NOMO-1 treated with DMSO at 0.1 percent for 48 hours (cell line): ENCODE results near the gene MAP2K5.

Experiments
- DNase-seq: peaks from one replicate; lab custom pipeline; 2025; ENCODE audit not compliant: unreplicated experiment; lab: John Stamatoyannopoulos, UW

The MAP2K5 gene

GRCh38 chr15:67521029-67521782 is 21.3 kb upstream of the MAP2K5 start, which contains the start of gene C15orf61:
C15orf61 (plus strand) TSS chr15:67521131; CDS start chr15:67521249, 118 bp downstream.
- DNase-seq: peak; percentile 72

- DNase-seq: peak; percentile 29
Measured at GRCh38 chr15:67521783-67522568, 20.5 kb upstream of the MAP2K5 start.

- DNase-seq: no peak
Measured at GRCh38 chr15:67523330-67523729, 19.2 kb upstream of the MAP2K5 start.

GRCh38 chr15:67524235-67524634 is 18.3 kb upstream of the MAP2K5 start:
- no peak for DNase-seq

GRCh38 chr15:67528513-67528912 is 14.0 kb upstream of the MAP2K5 start:
- DNase-seq: no peak

GRCh38 chr15:67531379-67531914 is 11.1 kb upstream of the MAP2K5 start:
- DNase-seq: no peak

- no peak for DNase-seq
Measured at GRCh38 chr15:67533873-67534272, 8.6 kb upstream of the MAP2K5 start.

- no peak for DNase-seq
Measured at GRCh38 chr15:67534360-67534759, 8.1 kb upstream of the MAP2K5 start.

- no peak for DNase-seq
Measured at GRCh38 chr15:67537771-67538170, 4.7 kb upstream of the MAP2K5 start.

GRCh38 chr15:67543348-67543718 is 830 bp downstream of the MAP2K5 start:
- DNase-seq: peak; percentile 11

- DNase-seq: no peak
Measured at GRCh38 chr15:67544475-67544874, 2.0 kb downstream of the MAP2K5 start.

GRCh38 chr15:67545864-67546263 is 3.4 kb downstream of the MAP2K5 start:
- no peak for DNase-seq

GRCh38 chr15:67547064-67547463 is 4.6 kb downstream of the MAP2K5 start:
- DNase-seq: no peak

GRCh38 chr15:67547836-67548235 is 5.3 kb downstream of the MAP2K5 start:
- no peak for DNase-seq

- peak; percentile 36 for DNase-seq
Measured at GRCh38 chr15:67548236-67548852, 5.8 kb downstream of the MAP2K5 start.

- DNase-seq: peak; percentile 59
Measured at GRCh38 chr15:67548862-67549651, 6.6 kb downstream of the MAP2K5 start.

- no peak for DNase-seq
Measured at GRCh38 chr15:67549736-67550135, 7.2 kb downstream of the MAP2K5 start.

GRCh38 chr15:67550522-67550921 is 8.0 kb downstream of the MAP2K5 start:
- DNase-seq: peak; percentile 3

- no peak for DNase-seq
Measured at GRCh38 chr15:67551207-67551743, 8.8 kb downstream of the MAP2K5 start.

GRCh38 chr15:67554580-67554979 is 12.1 kb downstream of the MAP2K5 start:
- no peak for DNase-seq
